Epithelial cell of esophagus (primary cell): Measurements from ENCODE around the gene SLC35A5.
A peak's percentile ranks its signal among the peaks of the same experiment; 100 is the strongest.

ENCODE experiments used
- DNase-seq: peaks from one replicate; pipeline ENCODE4 v3.0.0; 2010; ENCODE audit warnings: low read depth
- H3K4me3 ChIP-seq: 2 replicates; pipeline ENCODE4 v1.5.1; 2011; ENCODE audit warnings: mild to moderate bottlenecking, low read length, control low read depth
- TF ChIP-seq, protein P1 (sequence below): IDR thresholded peaks from 2 replicates; pipeline ENCODE4 v1.5.1; 2011; ENCODE audit warnings: low read depth, mild to moderate bottlenecking, low read length, control low read depth, inconsistent platforms; ENCODE audit not compliant: insufficient read depth; ENCODE audit errors: missing control alignments

The SLC35A5 gene

DNA sequence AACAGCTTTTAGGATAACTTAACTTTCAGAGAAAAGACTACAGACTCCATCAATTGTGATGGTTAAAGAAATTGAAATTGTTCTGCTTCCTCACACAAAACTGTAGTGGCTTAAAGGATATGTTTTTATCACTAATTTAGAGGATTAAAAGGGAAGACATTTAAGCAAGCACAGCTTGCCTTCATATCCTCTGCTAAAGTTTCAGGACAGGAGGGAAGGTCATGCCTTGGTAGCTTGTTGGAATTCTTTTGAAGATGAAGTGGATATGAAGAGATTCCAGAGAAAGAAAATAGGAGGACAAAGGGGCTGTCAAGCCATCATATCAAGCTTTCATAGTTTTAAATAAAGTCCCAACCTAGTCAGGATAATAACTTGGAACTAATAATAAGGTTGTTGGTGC is 46.0 kb downstream of the SLC35A5 start:
- H3K4me3 ChIP-seq, result no peak overlapping the region
- TF ChIP-seq, protein P1, sequence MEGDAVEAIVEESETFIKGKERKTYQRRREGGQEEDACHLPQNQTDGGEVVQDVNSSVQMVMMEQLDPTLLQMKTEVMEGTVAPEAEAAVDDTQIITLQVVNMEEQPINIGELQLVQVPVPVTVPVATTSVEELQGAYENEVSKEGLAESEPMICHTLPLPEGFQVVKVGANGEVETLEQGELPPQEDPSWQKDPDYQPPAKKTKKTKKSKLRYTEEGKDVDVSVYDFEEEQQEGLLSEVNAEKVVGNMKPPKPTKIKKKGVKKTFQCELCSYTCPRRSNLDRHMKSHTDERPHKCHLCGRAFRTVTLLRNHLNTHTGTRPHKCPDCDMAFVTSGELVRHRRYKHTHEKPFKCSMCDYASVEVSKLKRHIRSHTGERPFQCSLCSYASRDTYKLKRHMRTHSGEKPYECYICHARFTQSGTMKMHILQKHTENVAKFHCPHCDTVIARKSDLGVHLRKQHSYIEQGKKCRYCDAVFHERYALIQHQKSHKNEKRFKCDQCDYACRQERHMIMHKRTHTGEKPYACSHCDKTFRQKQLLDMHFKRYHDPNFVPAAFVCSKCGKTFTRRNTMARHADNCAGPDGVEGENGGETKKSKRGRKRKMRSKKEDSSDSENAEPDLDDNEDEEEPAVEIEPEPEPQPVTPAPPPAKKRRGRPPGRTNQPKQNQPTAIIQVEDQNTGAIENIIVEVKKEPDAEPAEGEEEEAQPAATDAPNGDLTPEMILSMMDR, result no peak
- DNase-seq, result no peak

DNA sequence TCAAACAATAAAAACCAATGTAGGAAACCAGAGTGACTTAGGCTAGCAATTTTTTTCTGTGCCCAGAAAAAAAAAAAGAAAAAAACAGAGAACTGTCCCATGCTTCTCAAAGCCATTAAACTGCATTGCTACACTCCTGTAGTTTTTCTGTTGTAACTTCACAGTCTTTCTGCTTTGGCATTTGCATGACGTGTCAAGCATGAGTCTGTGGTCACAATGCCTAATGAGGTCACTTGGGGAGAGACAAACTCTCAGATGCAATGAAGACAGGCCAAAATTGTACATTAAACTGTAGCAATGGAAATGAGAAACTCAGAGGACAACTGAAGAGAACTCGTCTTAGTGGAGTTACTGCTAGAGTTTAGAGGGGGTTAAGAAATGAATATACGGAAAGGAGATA is 48.3 kb downstream of the SLC35A5 start:
- no peak for DNase-seq
- TF ChIP-seq, protein P1, result no peak
- no peak overlapping the region for H3K4me3 ChIP-seq

DNA sequence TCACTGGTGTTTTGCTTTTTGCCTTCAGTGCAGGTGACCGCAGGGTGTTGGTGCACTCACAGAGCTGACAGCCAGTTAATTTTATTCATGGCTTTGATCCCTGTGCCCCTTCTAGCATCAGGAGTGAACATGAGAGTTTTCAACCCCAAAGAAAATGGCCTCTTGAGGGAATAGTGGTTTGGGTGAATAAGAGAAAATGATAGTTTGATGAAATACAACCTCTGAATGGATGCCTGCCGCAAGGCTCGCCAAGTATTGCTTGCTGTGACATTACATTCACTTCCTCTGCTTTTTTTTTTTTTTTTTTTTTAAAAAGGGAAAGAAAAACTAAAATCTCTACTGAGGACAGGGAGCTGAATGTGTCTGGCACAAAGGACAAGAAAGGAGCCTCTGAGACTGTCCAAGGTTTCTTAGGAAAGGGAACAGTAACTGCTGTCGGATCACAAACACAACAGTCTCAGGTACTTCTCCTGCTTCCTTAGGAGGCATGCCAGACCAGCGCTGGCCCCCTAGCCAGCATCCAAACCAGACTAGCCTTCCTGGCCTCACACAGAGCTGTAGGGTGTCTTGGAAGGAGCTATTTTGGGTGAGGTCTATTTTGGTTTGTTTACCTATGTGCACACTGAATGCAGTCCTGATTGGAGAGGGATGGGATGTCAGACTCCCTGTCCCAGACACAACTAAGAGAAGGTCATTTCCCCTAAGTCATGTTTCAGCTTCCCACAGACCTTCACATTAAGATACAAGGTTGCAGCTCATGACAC is 50.1 kb downstream of the SLC35A5 start:
- no peak for DNase-seq
- H3K4me3 ChIP-seq, result no peak overlapping the region
- TF ChIP-seq, protein P1, result no peak

DNA sequence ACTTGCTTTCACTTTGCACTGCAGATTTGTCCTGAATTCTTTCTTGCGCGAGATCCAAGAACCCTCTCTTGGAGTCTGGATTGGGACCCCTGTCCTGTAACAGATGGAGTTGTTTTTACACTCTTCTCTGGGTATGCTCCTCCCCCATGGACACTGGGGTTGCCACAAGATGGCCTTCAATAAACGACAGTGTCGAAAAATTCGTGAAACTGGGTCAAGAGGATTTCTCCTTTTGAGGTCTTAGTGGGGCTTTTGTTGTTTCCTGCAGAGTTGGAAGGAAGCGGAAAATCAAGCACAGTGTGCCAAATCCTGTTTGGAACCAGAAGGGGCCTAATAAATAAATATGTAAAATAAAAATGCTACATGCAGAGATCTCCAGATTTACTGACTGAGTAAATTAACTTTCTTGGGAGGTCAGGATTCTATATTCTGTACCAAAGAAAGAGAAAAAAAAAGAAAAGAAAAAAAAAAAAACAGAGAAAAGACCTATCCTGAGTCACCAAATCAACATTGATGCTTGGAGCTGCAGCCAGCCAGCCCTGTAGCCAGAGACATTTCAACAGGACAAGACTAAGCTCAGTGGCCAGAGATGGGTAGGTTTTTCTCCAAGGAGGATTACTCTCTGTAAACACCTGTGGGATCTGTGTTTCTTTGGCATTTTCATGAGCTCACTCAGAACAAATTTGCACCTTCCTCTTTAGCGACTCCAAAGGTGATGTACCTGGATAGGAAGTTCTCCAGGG is 54.3 kb downstream of the SLC35A5 start:
- DNase-seq, result no peak
- H3K4me3 ChIP-seq, result no peak overlapping the region

DNA sequence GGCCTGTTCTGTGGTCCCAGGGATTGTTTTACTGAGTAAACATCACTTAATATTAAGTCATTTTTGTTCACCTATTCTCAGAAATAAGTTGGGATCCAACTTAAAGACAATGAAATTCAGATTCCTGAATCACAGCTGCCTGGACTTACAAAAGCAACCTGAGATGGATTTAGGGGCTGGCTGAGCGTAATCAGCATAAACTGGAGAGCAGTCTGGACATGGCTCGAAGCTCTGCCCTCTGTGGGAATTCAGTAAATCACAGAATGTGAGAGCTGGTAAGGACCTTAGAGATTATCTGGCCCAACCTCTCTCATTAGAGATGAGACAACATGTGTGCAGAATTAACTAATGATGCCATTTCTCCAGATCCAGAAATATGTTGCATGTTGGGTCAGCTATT is 55.4 kb downstream of the SLC35A5 start:
- H3K4me3 ChIP-seq, result no peak overlapping the region
- no peak for DNase-seq
- TF ChIP-seq, protein P1, result no peak

More for the DNA sequence above, 54.3 kb downstream of the SLC35A5 start:
- TF ChIP-seq, protein P1, result no peak

DNA sequence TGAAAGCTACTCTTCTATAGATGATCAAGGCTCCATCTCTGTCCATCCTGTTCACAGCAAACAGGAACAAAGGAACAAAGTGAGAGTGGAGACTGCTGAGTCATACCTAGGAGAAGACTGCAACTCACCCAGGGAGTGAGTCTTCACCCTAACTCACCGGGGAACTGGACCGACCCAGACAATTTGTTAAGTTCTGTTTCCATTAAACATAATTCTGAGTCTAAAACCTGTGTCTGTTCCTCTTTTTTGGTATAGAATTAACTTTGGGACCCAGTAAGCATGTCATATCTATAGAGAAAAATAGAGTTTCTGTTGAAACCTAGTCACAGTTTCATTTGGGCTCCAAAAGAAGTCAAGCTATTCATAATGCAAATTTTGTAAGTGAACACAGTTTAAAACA is 57.5 kb downstream of the SLC35A5 start:
- TF ChIP-seq, protein P1, result no peak
- no peak overlapping the region for H3K4me3 ChIP-seq
- peak; percentile 69 for DNase-seq

DNA sequence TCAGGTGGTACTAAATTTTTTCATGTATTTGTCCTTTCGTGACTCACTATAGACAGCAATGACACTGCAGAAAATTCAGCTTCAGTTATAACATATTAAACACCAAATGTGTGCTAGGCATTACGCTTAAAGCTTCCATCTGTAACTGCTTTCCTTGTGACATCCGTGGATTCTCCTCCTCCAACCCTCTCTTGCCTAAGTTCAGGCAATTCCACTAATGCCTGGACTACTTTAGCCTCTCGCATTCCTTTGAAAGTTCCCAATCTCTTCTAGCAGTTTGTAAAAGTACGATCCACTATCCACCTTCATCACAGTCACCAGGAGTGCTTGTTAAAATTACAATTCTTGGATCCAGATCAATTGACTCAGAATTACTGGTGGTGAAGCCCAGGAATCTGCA is 61.4 kb downstream of the SLC35A5 start:
- no peak overlapping the region for H3K4me3 ChIP-seq
- TF ChIP-seq, protein P1, result no peak
- no peak for DNase-seq
